ENCODE data around the gene NUDT8.
"Not testable (repeated sequence)": the region's sequence is repeated elsewhere in the genome, so short reads cannot be mapped to it uniquely, and the experiment has no call there.

NUDT8 gene

GRCh38 chr11:67608486-67608885 is 21.3 kb downstream of the NUDT8 start:
- H3K4me1 ChIP-seq (ENCODE audit: insufficient read depth, low read length): peaks cover 20% of the 10 kb centered on the region
- no peaks in the 10 kb centered on the region for H3K9me3 ChIP-seq (ENCODE audit: control insufficient read depth, insufficient read depth, low read length)
- H3K9ac ChIP-seq (ENCODE audit: low read depth, low read length): no peak overlapping the region
- H3K36me3 ChIP-seq (ENCODE audit: insufficient read depth, low read length): 0 out of 2 replicates have a peak, but pooled peaks cover 3% of the 10 kb centered on the region

GRCh38 chr11:67607507-67607906 is 22.2 kb downstream of the NUDT8 start:
- 0 out of 2 replicates have a peak, but pooled peaks cover 3% of the 10 kb centered on the region for H3K36me3 ChIP-seq (ENCODE audit: insufficient read depth, low read length)
- no peaks in the 10 kb centered on the region; the same call in 1 of the 2 replicates for H3K9me3 ChIP-seq (ENCODE audit: control insufficient read depth, insufficient read depth, low read length)
- H3K4me1 ChIP-seq (ENCODE audit: insufficient read depth, low read length): peaks cover 20% of the 10 kb centered on the region
- H3K9ac ChIP-seq (ENCODE audit: low read depth, low read length): peak overlapping the region; percentile 83; the same call in 1 of the 2 replicates

- H3K36me3 ChIP-seq (ENCODE audit: insufficient read depth, low read length): 0 out of 2 replicates have a peak, but pooled peaks cover 3% of the 10 kb centered on the region
- H3K9ac ChIP-seq (ENCODE audit: low read depth, low read length): peak within 1 kb of the TSS; percentile 83
- H3K9me3 ChIP-seq (ENCODE audit: control insufficient read depth, insufficient read depth, low read length): no peaks in the 10 kb centered on the region; the same call in 1 of the 2 replicates
- peaks cover 20% of the 10 kb centered on the region for H3K4me1 ChIP-seq (ENCODE audit: insufficient read depth, low read length)
Observed at GRCh38 chr11:67606492-67607295, 23.0 kb downstream of the NUDT8 start, which contains the start of gene NDUFV1. Gene NDUFV1 (plus strand): TSS chr11:67606936. CDS start chr11:67607005, 69 bp downstream.

GRCh38 chr11:67606093-67606491 is 23.6 kb downstream of the NUDT8 start:
- peak overlapping the region; percentile 83 for H3K9ac ChIP-seq (ENCODE audit: low read depth, low read length)

GRCh38 chr11:67605231-67606011 is 24.3 kb downstream of the NUDT8 start:
- 0 out of 2 replicates have a peak overlapping the region, but pooled peaks have one; percentile 6 for H3K9ac ChIP-seq (ENCODE audit: low read depth, low read length)
- H3K9me3 ChIP-seq (ENCODE audit: control insufficient read depth, insufficient read depth, low read length): no peaks in the 10 kb centered on the region; the same call in 1 of the 2 replicates
- 0 out of 2 replicates have a peak, but pooled peaks cover 3% of the 10 kb centered on the region for H3K36me3 ChIP-seq (ENCODE audit: insufficient read depth, low read length)
- H3K4me1 ChIP-seq (ENCODE audit: insufficient read depth, low read length): peaks cover 20% of the 10 kb centered on the region

More at GRCh38 chr11:67606093-67606491, 23.6 kb downstream of the NUDT8 start:
- H3K4me1 ChIP-seq (ENCODE audit: insufficient read depth, low read length): peaks cover 20% of the 10 kb centered on the region
- 0 out of 2 replicates have a peak, but pooled peaks cover 3% of the 10 kb centered on the region for H3K36me3 ChIP-seq (ENCODE audit: insufficient read depth, low read length)
- H3K9me3 ChIP-seq (ENCODE audit: control insufficient read depth, insufficient read depth, low read length): no peaks in the 10 kb centered on the region; the same call in 1 of the 2 replicates

GRCh38 chr11:67604815-67605214 is 24.9 kb downstream of the NUDT8 start:
- H3K4me1 ChIP-seq (ENCODE audit: insufficient read depth, low read length): peaks cover 20% of the 10 kb centered on the region
- H3K36me3 ChIP-seq (ENCODE audit: insufficient read depth, low read length): 0 out of 2 replicates have a peak, but pooled peaks cover 3% of the 10 kb centered on the region
- H3K9me3 ChIP-seq (ENCODE audit: control insufficient read depth, insufficient read depth, low read length): no peaks in the 10 kb centered on the region; the same call in 1 of the 2 replicates
- no peak overlapping the region for H3K9ac ChIP-seq (ENCODE audit: low read depth, low read length)

GRCh38 chr11:67604119-67604518 is 25.6 kb downstream of the NUDT8 start:
- H3K36me3 ChIP-seq (ENCODE audit: insufficient read depth, low read length); H3K9me3 ChIP-seq (ENCODE audit: control insufficient read depth, insufficient read depth, low read length); H3K9ac ChIP-seq (ENCODE audit: low read depth, low read length): not testable (repeated sequence)
- H3K4me1 ChIP-seq (ENCODE audit: insufficient read depth, low read length): peaks cover 20% of the 10 kb centered on the region

- Histone ChIP-seq H3K9ac (ENCODE audit: low read depth, low read length) (no peak overlapping the region), H3K9me3 (ENCODE audit: control insufficient read depth, insufficient read depth, low read length) (peaks cover 5% of the 10 kb centered on the region), H3K4me1 (ENCODE audit: insufficient read depth, low read length) (peaks cover 20% of the 10 kb centered on the region)
Observed at GRCh38 chr11:67601098-67601497, 28.6 kb downstream of the NUDT8 start.

GRCh38 chr11:67600324-67601029 is 29.3 kb downstream of the NUDT8 start:
- Histone ChIP-seq H3K9me3 (ENCODE audit: control insufficient read depth, insufficient read depth, low read length) (peaks cover 5% of the 10 kb centered on the region), H3K36me3 (ENCODE audit: insufficient read depth, low read length) (no peaks in the 10 kb centered on the region), H3K9ac (ENCODE audit: low read depth, low read length) (no peak overlapping the region), H3K4me1 (ENCODE audit: insufficient read depth, low read length) (peaks cover 14% of the 10 kb centered on the region)

More at GRCh38 chr11:67601098-67601497, 28.6 kb downstream of the NUDT8 start:
- H3K36me3 ChIP-seq (ENCODE audit: insufficient read depth, low read length): no peaks in the 10 kb centered on the region

- Histone ChIP-seq H3K36me3 (ENCODE audit: insufficient read depth, low read length) (no peaks in the 10 kb centered on the region), H3K4me1 (ENCODE audit: insufficient read depth, low read length) (peaks cover 1% of the 10 kb centered on the region), H3K9ac (ENCODE audit: low read depth, low read length) (no peak overlapping the region), H3K9me3 (ENCODE audit: control insufficient read depth, insufficient read depth, low read length) (peaks cover 5% of the 10 kb centered on the region)
Observed at GRCh38 chr11:67599149-67599548, 30.6 kb downstream of the NUDT8 start.

GRCh38 chr11:67597963-67598362 is 31.8 kb downstream of the NUDT8 start:
- H3K4me1 ChIP-seq (ENCODE audit: insufficient read depth, low read length); H3K36me3 ChIP-seq (ENCODE audit: insufficient read depth, low read length); H3K9me3 ChIP-seq (ENCODE audit: control insufficient read depth, insufficient read depth, low read length); H3K9ac ChIP-seq (ENCODE audit: low read depth, low read length): not testable (repeated sequence)

- not testable (repeated sequence) for H3K9ac ChIP-seq (ENCODE audit: low read depth, low read length); H3K9me3 ChIP-seq (ENCODE audit: control insufficient read depth, insufficient read depth, low read length); H3K4me1 ChIP-seq (ENCODE audit: insufficient read depth, low read length); H3K36me3 ChIP-seq (ENCODE audit: insufficient read depth, low read length)
Observed at GRCh38 chr11:67597458-67597857, 32.3 kb downstream of the NUDT8 start.

- H3K4me1 ChIP-seq (ENCODE audit: insufficient read depth, low read length): no peaks in the 10 kb centered on the region; the same call in 1 of the 2 replicates
- no peaks in the 10 kb centered on the region for H3K36me3 ChIP-seq (ENCODE audit: insufficient read depth, low read length)
- no peak overlapping the region for H3K9ac ChIP-seq (ENCODE audit: low read depth, low read length)
- H3K9me3 ChIP-seq (ENCODE audit: control insufficient read depth, insufficient read depth, low read length): peaks cover 5% of the 10 kb centered on the region
Observed at GRCh38 chr11:67596753-67597300, 32.9 kb downstream of the NUDT8 start.

Data from ES-I3 (cell line).